Measurements from ENCODE around the gene TMEM255B.
"Not testable (repeated sequence)": the region's sequence is repeated elsewhere in the genome, so short reads cannot be mapped to it uniquely, and the experiment has no call there.

The TMEM255B gene

GRCh38 chr13:113748862-113749451 lies 10.1 kb upstream of the TMEM255B start:
- TF ChIP-seq Cebpa-rat (IDR thresholded peaks at IDR 0.05), result no peak
- H3K27ac ChIP-seq, result no peak overlapping the region

DNA sequence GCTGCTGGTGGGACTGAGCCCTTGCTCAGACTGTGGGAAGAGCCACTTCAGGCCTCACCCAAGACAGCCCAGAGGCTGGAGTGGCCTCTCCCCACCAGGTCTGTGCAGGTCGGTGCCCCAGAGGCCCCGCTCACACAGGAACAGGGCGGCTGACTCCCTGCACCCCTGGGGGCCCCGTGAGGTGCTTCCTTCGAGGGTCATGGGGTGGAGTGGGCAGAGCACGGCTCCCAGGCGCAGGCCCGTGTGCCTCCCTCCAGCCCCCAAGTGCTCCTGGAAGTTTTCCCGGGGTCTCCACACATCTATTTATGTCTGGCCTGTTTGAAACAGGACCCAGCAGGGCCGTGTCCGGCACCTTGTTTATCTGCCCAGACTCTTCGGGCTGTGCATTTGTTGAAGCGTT lies 9.5 kb upstream of the TMEM255B start:
- H3K27me3 ChIP-seq, result peaks cover 0 to 14% (median 0%) of the 10 kb centered on the region in 11 experiments; a peak in 3 of 22 replicates
- peaks cover 0 to 22% (median 10%) of the 10 kb centered on the region in 11 experiments; a peak in 14 of 22 replicates for H3K9me3 ChIP-seq (replicated peaks in 1 of 11)
- H4K20me1 ChIP-seq, result peaks cover 0 to 29% (median 0%) of the 10 kb centered on the region in 11 experiments; a peak in 5 of 22 replicates
- TF ChIP-seq Cebpa-rat (IDR thresholded peaks at IDR 0.05), result no peak
- no peaks in the 10 kb centered on the region for H3K36me3 ChIP-seq
- no peak overlapping the region for H3K27ac ChIP-seq
- H3K9ac ChIP-seq, result no peak overlapping the region
- no peak overlapping the region for H3K4me2 ChIP-seq
- peaks cover 1 to 17% (median 3%) of the 10 kb centered on the region in 10 experiments; a peak in 18 of 20 replicates for H3K4me1 ChIP-seq
- no peak overlapping the region for H3K4me3 ChIP-seq

More at GRCh38 chr13:113748862-113749451, 10.1 kb upstream of the TMEM255B start:
- peaks cover 0 to 31% (median 0%) of the 10 kb centered on the region in 11 experiments; a peak in 5 of 22 replicates for H4K20me1 ChIP-seq
- peaks cover 0 to 19% (median 0%) of the 10 kb centered on the region in 11 experiments; a peak in 6 of 22 replicates for H3K27me3 ChIP-seq
- peaks cover 7 to 22% (median 9%) of the 10 kb centered on the region in 10 experiments; a peak in 18 of 20 replicates for H3K4me1 ChIP-seq
- H3K9me3 ChIP-seq (replicated peaks in 1 of 11), result peaks cover 0 to 22% (median 10%) of the 10 kb centered on the region in 11 experiments; a peak in 14 of 22 replicates
- no peak overlapping the region for H3K4me3 ChIP-seq
- no peak overlapping the region for H3K9ac ChIP-seq
- no peak overlapping the region for H3K4me2 ChIP-seq
- no peaks in the 10 kb centered on the region for H3K36me3 ChIP-seq

DNA sequence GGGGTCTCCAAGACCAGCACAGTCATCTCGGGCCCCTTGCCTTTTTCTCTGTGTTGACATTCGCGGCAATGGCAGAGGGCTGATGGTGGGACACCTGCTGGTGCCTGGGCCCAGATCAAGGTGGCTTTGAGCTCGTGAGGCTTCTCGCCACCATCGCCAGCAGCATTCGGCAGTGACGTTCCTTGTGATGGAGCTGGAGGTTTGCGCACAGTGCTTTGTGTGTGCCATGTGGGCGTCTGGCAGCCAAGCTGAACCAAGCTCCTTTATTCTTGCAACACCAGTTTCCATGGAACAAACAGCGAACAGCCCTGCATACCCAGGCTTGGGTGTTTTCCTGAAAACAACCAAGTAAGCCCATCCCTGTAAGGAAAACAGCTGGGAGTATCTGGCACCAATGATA lies 9.1 kb upstream of the TMEM255B start:
- no peak overlapping the region for H3K4me3 ChIP-seq
- H4K20me1 ChIP-seq, result peaks cover 0 to 31% (median 0%) of the 10 kb centered on the region in 11 experiments; a peak in 5 of 22 replicates
- peaks cover 0 to 22% (median 10%) of the 10 kb centered on the region in 11 experiments; a peak in 14 of 22 replicates for H3K9me3 ChIP-seq (replicated peaks in 1 of 11)
- H3K9ac ChIP-seq, result no peak overlapping the region
- H3K27ac ChIP-seq, result no peak overlapping the region
- H3K27me3 ChIP-seq, result peaks cover 0 to 10% (median 0%) of the 10 kb centered on the region in 11 experiments; a peak in 3 of 22 replicates
- no peak overlapping the region for H3K4me2 ChIP-seq
- no peak for TF ChIP-seq Cebpa-rat (IDR thresholded peaks at IDR 0.05)
- H3K4me1 ChIP-seq, result peaks cover 0 to 15% (median 2%) of the 10 kb centered on the region in 10 experiments; a peak in 11 of 20 replicates
- H3K36me3 ChIP-seq, result no peaks in the 10 kb centered on the region

GRCh38 chr13:113750554-113751399 lies 8.2 kb upstream of the TMEM255B start:
- H3K4me1 ChIP-seq, result peaks cover 0 to 20% (median 9%) of the 10 kb centered on the region in 10 experiments; a peak in 12 of 20 replicates
- H3K9me3 ChIP-seq (replicated peaks in 1 of 11), result peaks cover 0 to 22% (median 10%) of the 10 kb centered on the region in 11 experiments; a peak in 14 of 22 replicates
- no peaks in the 10 kb centered on the region for H3K36me3 ChIP-seq
- no peak overlapping the region for H3K4me2 ChIP-seq
- H4K20me1 ChIP-seq, result peaks cover 0 to 30% (median 0%) of the 10 kb centered on the region in 11 experiments; a peak in 5 of 22 replicates
- no peak overlapping the region for H3K9ac ChIP-seq
- no peak for TF ChIP-seq Cebpa-rat (IDR thresholded peaks at IDR 0.05)
- peaks cover 0 to 10% (median 0%) of the 10 kb centered on the region in 11 experiments; a peak in 3 of 22 replicates for H3K27me3 ChIP-seq
- no peak overlapping the region for H3K4me3 ChIP-seq
- H3K27ac ChIP-seq, result no peak overlapping the region

DNA sequence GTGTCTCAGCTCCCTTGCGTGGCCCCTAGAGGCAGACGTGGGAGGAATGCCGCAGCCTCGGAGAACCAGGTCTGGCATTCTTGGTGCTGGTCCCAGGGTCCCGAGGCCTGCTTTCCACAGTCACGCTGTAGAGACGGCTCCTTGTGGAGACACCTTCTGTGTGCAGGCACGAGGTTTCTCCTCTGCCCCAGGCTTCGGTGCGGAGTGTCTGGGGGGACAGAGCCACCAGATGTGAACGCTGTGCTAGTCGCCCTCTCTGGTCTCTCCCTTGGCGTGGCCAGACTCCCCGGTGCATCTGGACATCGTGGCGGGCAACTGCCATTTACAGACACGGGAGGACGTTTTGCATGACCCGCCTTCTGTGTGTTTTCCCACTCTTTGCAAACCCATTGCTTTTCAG lies 7.5 kb upstream of the TMEM255B start:
- Histone ChIP-seq H3K4me2 (no peak overlapping the region), H3K9ac (no peak overlapping the region), H4K20me1 (peaks cover 0 to 27% (median 0%) of the 10 kb centered on the region in 11 experiments; a peak in 4 of 22 replicates), H3K27ac (no peak overlapping the region), H3K9me3 (replicated peaks in 1 of 11) (peaks cover 0 to 22% (median 10%) of the 10 kb centered on the region in 11 experiments; a peak in 14 of 22 replicates), H3K4me3 (no peak overlapping the region), H3K36me3 (no peaks in the 10 kb centered on the region), H3K27me3 (peaks cover 0 to 5% (median 0%) of the 10 kb centered on the region in 11 experiments; a peak in 3 of 22 replicates), H3K4me1 (peaks cover 0 to 20% (median 9%) of the 10 kb centered on the region in 10 experiments; a peak in 16 of 20 replicates)
- TF ChIP-seq Cebpa-rat (IDR thresholded peaks at IDR 0.05), result no peak

- H3K9ac ChIP-seq, H3K4me3 ChIP-seq, H3K27ac ChIP-seq, H3K4me2 ChIP-seq, H3K36me3 ChIP-seq, H3K27me3 ChIP-seq: not testable (repeated sequence)
- Histone ChIP-seq H3K4me1 (peaks cover under 1 to 25% (median 10%) of the 10 kb centered on the region in 10 experiments; a peak in 17 of 20 replicates), H3K9me3 (replicated peaks in 1 of 11) (peaks cover 0 to 22% (median 10%) of the 10 kb centered on the region in 11 experiments; a peak in 14 of 22 replicates), H4K20me1 (peaks cover 0 to 21% (median 0%) of the 10 kb centered on the region in 11 experiments; a peak in 4 of 22 replicates)
These were observed 6.6 kb upstream of the TMEM255B start for GRCh38 chr13:113752211-113752986.

DNA sequence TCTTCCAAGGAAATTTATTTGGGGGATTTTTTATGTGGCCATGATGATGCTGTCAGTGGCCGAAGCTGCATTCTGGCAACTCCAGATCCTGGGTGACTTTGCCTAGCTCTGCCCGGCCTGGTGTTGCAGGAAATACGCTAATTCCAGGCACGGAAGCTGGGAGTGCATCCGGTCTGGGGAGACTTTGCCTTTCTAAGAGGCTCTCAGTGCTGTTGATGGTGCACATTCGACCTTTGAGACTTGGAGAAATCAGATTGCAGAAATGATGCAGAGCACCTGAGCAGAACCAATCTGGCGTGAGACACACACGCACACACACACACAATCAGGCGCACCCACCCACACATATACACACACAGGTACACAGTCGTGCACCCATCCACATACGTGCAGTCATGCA lies 5.9 kb upstream of the TMEM255B start:
- Histone ChIP-seq H3K4me3 (no peak overlapping the region), H3K4me1 (peaks cover 9 to 24% (median 14%) of the 10 kb centered on the region in 10 experiments), H3K4me2 (no peak overlapping the region), H3K27ac (no peak overlapping the region), H3K36me3 (no peaks in the 10 kb centered on the region), H3K9me3 (replicated peaks in 1 of 11) (peaks cover 0 to 22% (median 10%) of the 10 kb centered on the region in 11 experiments; a peak in 14 of 22 replicates), H4K20me1 (peaks cover 0 to 16% (median 0%) of the 10 kb centered on the region in 11 experiments; a peak in 2 of 22 replicates), H3K27me3 (peaks cover 0 to 5% (median 0%) of the 10 kb centered on the region in 11 experiments; a peak in 6 of 22 replicates), H3K9ac (no peak overlapping the region)
- no peak for TF ChIP-seq Cebpa-rat (IDR thresholded peaks at IDR 0.05)

DNA sequence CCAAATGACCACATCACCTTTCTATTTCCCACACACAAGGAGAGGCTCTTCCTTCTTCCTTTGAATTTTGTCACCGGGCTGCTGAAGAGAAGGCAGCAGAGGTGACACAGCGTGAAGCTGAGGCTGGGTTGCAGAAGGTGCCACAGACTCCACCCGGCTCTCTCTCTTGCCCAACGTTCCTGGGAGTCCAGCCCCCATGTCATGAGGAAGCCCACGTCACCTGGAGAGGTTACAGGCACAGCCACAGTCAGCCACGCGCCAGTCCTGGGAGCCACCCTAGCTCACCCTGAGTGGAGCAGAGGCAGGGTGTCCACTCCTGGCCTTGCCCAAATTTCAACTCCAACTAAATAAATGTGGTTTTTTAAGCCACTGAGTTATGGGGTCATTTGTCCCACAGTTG lies 4.8 kb upstream of the TMEM255B start:
- H3K36me3 ChIP-seq, result no peaks in the 10 kb centered on the region
- H3K27ac ChIP-seq, result no peak overlapping the region
- no peak overlapping the region for H3K9ac ChIP-seq
- H3K4me1 ChIP-seq, result peaks cover 11 to 27% (median 22%) of the 10 kb centered on the region in 10 experiments
- H4K20me1 ChIP-seq, result peaks cover 0 to 9% (median 0%) of the 10 kb centered on the region in 11 experiments; a peak in 1 of 22 replicates
- peaks cover 0 to 11% (median 3%) of the 10 kb centered on the region in 11 experiments; a peak in 18 of 22 replicates for H3K27me3 ChIP-seq
- peaks cover 0 to 22% (median 10%) of the 10 kb centered on the region in 11 experiments; a peak in 14 of 22 replicates for H3K9me3 ChIP-seq (replicated peaks in 1 of 11)
- TF ChIP-seq Cebpa-rat (IDR thresholded peaks at IDR 0.05), result no peak
- no peak overlapping the region for H3K4me3 ChIP-seq
- H3K4me2 ChIP-seq, result no peak overlapping the region

Data from BLaER1 treated with 17β-estradiol and CSF1 and Interleukin-3, amounts not matched to agents 10 nM and 100 nM (cell line).